HG03378 (cell line): Measurements from ENCODE around the gene GPC6.

Experiments
- ATAC-seq: cut with Tn5 transposase; IDR thresholded peaks from one replicate; pipeline ENCODE4 v1.9.1; 2021; ENCODE audit warnings: mild to moderate bottlenecking, moderate library complexity; ENCODE audit not compliant: unreplicated experiment

The GPC6 gene

DNA sequence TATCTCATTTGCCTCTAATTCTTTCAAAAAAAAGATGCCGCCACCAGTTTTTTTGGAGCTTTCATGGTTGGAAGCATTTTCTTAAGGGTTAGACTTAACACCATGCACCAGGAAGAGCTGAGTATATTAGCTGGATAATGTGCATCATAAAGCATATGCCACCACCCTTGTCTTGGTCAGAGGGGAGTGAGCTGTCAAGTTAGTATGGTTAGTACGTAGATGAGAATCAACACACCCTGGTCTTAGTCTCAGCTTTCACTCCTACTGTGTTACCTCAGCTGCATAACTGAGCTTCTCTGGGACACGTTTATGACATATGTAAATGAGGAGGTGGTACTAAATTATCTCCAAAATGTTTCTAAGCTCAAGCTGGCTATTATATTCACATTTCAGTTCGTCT lies 837.2 kb downstream of the GPC6 start:
- no peak for ATAC-seq

DNA sequence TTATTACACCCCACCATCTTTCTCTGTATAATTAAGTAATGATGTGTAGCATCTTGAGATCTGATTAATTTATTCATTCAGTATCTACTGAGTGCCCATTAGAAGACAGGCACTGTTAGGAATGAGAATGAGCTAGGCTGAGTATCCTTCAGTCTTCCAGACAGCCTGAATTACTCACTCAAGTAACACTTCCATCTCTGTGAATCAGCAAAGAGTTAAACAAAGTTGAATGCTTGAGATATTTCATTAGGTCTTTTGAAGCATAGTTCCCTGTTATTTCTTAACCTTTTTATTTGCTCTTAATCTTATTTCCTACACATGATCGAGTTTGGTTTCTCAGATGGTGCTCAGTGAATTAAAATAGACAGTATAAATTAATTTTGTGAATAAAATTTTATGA lies 839.1 kb downstream of the GPC6 start:
- no peak for ATAC-seq

DNA sequence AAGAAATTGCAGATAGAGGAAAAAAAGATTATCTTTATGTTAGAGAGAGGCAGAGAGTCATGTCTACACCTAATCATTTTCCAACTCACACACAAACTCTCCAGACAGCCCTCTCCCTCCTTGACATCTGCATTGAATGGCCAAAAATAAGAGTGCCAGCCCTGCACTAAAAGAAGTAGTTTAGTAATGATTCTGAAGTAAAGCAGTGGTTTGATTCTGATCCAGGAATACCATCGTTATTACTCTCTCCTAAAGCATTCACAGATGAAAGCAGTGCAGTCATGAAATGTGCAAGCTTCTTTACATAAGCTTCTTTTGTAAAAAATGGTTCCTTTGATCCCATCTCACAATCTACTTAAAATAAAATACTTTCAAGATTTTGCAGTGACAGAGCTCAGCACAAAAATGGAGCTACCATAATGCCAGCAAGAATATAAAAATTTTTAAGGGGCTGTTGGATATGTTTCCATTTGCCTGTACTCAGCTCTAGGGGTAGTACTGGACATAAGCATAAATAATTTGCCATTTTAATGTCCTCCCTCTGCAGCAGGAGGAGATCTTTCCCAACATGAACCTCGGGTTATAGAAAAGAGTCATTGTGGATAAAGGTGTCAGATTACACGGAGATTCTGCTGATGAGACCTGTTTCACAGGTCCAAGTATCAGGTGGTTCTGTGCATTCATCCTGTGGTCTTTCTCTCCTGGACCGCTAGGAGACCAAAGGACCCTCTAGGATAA lies 846.6 kb downstream of the GPC6 start:
- ATAC-seq, result no peak

DNA sequence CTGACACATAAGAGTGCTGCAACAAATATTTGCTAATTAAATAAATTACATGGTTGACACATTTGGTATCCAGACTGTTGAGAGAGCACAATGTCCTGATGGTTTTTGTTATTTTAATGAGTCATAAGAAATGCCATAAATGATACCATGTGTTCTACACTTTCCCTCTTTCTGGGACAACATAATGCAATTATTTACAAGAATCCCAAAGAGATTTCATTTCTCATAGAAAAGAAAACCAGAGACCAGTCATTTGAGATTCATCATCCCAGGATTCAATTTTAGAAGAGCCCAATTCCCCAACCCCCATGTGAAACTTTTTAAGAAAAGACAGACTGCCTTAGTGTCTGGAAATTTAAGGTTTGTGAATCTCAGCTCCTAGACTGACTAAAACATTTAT lies 853.3 kb downstream of the GPC6 start:
- no peak for ATAC-seq

DNA sequence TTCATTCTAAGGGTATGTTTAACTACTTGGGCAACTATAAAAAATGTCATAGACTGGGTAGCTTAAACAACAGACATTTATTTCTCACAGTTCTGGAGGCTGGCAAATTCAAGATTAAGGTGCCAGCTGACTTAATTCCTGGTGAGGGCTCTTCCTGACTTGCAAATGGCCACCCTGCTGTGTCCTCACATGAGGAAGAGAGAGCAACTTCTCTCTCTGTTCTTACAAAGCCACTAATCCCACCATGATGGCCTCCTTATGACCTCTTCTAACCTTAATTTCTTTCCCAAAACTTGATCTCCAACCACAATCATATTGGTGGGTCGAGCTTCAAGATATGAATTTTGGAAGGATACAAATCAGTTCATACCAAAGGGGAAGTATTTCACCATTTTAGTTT lies 853.9 kb downstream of the GPC6 start:
- no peak for ATAC-seq

DNA sequence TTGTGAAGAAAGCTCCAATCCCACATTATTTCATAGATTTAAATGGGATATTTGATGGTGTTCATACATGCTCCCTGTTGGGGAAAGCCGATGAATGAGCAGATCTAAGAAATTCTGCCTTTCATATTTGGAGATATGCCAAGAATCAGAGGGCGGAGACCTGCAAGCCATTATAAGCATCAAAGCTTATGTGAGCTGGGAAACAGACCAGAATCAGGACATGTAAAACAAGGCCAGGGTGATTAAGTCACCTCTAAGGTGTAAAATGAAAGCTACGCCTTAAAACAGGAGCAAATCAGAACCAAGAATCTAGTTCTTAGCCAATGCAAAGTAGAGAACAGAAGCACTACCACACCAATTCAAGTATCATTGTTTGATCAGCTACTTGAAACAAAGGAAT lies 860.5 kb downstream of the GPC6 start:
- ATAC-seq, result no peak

DNA sequence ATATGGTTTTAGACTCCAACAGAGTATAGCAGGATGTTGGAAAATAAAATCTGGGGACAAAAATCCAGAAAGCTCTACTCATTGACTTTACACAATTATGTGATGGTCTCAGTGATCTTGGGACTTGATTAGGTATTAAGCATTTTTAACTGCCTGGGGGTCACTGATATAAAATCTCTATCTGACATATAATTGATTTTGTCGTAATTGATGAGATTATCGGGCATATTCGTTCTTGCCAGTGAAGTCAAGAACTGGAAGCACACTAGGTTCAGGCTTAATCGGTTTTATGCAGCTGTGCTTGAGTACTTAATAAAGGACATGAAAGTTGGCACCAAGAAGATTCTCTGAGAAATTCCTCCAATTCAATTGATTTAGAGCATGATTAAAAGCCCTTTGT lies 862.1 kb downstream of the GPC6 start:
- no peak for ATAC-seq

DNA sequence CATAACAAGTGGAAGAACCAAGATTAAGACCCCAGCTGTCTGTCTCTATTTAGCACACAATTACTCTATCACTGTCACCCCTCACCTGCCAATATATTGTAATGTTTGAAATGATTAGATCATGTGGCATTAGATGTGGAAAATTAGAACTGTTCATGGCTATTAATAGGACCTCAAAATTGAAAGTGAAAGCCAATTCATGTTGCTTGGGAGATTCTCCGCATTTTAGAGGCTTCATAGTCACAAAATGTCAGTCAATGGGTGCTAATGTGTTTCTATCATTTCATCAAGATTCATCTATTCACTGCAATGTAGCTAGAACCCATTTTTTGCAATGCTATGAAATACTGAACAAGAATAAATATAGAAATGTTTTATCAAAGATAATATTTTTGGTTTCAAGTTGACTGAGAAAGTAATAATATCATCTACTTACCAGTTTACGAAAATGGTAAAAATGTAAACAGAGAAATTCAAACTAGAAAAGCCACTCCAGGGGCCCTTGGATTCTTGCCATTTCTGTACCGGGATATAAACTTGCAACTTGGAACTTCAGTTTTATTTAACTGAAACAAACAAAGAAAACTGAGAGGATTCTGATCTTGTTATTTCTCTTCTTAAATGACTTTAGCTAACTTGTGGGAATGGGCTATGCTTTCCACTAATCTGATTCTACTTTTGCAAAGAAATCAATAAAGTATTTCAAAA lies 864.3 kb downstream of the GPC6 start:
- no peak for ATAC-seq

DNA sequence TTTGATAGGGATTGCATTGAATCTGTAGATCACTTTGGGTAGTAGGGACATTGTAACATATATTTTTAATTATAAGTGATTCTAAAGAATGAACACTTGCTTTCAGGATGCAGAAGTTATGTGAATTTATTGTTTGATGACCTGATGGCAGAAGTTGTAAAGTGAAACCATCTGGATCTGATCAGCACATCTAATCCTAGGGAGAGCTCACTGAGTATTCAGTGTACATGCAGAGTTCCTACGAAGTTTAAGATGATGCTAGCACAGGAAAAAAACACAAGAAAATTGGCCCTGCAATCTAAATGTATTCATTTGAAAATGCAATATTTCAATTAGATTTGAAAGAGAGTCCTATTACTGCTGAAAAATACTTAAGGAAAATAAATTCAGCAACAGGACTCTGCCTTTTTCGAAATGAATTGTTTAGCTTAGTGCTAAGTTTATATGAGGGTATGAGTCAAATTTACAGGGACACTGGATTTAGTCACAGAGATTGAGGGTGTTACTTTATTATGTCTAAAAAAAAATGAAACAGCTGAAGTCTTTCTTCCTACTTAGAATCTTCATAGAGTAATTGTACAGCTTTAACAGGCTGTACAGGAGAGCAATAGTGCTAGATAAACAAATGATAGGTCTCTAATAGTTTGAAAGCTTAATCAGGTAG lies 867.2 kb downstream of the GPC6 start:
- ATAC-seq, result no peak

DNA sequence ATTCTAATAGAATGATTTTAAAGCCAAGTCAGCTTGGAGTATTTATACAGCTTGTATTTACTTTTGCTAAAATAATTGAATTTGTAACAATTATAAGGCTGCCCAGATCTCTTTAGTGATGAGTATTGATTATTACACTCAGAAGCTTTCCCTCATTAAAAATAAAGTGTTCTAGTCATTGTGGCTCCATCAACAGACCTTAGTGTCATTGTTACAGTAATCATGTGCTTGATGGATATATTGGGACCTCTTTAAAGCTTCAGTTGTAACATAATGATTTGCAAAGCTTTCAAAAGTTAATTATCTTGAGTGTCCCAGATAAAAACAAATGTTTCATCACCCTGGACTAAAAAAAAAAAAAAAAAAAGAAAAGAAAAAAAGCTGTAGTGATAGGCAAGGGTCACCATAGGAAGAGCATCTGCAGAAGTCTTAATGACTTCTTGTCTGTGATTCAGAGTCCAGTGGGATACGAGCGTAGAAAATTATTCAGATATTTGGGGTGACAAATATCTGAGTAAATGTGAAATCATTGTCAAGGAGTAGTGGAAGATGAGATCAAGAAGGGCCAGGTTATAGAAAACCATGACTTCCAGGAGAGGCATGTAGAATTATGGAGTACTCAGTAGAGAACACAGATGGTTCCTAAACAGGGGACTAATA lies 883.2 kb downstream of the GPC6 start:
- no peak for ATAC-seq

DNA sequence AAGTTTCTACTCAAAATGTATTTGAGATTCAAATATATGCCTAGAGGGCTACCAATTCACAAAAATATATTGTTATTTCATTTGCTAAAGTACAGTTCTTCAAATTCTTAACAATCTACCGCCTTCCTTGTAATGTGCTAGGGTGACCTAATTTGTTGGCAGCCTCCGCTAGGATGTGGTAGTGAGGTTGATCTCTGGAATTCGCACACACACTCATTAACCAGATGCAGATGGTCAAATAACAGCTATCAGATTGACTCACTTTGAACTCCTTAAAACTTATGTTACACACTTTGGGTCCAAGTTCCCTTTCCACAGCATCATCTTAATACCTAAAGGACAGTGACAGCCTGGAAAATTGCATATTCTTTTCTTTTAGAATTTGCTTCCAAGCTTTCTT lies 885.6 kb downstream of the GPC6 start:
- ATAC-seq, result no peak

DNA sequence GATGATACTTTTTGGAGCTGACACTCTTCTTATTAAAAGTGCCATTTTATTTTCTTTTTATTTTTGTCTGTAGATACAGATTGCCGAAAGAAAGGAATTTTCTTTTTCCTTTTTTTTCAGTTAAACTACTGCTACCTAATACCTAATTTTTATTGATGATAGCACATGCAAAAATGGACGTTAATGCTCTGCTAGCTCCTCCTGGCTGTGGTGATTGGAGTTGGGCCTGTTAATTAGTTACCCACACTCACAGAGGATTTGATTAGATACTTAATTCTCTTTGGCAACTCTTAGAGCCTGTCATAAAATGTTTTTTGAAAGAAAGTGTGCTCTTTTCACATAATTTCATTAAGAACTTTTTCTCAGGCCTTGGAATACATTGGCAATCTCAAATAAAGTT lies 886.1 kb downstream of the GPC6 start:
- ATAC-seq, result no peak

DNA sequence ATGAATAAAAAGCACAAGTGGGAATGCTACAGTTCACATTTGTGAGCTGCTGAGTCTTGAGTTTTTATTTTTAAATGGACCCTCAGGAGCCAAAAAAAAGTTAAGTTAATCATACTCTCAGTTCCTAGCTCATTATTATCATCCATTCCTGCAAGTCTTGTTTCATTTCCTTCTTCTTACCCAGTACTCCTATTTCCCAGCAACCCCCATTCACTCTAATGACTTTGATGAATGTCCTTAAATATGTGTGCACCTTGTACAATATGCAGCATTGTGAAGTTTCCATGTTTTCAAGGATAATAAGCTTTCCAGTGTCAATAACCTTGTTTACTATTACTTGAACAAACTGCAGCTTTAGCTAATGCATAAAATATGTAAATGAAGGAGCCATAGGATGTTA lies 886.6 kb downstream of the GPC6 start:
- ATAC-seq, result no peak

DNA sequence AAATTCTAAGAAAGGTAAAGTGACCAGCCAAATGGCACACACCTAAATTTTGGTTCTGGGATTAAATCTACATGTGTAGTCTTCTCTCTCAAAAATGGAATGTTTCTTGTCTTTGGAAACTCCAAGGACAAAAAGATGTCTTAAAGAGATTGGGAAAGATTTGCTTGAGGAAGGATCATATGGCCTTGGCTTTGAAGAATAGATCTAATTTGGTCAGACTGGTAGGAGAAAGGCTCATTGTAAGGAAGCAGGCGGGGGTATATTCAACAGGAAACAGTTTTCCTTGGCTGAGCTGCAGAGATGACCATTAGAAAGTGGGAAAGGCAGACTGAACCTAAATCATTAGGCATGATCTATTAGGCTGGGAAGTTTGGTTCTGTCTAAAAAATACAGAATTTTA lies 887.6 kb downstream of the GPC6 start:
- no peak for ATAC-seq

DNA sequence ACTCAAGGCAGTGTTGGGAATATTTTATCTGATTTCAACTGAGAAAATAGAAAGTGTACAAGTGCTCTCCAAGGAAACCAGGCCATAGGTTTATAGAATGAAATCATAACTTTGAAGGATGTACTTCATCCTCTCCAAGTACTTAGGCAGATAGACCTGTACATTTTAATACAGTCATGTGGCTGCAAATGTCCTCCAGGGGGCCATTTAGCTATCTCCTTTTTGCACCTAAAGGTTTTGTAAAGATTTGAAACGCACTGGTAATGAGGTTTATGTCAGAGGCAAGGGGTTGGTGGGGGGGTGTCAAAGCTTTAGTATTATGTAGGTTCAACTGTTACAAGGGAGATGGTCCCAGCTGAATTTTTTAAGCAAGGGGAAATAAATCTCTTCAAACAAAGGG lies 888.4 kb downstream of the GPC6 start:
- no peak for ATAC-seq

DNA sequence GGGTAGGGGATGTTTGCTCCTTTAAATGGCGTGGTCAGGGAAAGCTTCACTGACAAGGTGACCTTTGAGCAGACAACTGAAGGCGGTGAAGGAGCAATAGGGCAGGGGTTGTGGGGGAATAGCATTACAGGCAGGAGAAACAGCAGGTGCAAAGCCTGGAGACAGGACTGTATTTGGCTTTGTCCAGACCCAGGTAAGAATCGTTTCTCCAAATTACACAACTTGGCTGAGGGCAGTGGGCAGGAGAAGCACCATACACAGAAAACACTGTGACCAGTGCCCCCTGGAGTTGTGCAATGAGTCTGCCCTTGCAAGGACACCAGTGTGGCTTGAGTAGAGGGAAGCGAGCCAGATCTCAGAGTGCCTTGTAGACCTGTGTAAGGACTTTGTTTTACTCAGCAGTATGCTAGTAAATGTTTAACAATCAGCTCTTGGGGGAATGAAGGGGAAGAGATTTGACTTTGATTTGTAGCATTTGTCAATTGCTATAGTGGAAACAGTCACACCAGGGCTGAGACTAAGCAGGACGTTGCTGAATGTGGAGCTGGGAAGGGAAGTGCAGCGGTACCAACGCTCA lies 892.8 kb downstream of the GPC6 start:
- ATAC-seq, result no peak

DNA sequence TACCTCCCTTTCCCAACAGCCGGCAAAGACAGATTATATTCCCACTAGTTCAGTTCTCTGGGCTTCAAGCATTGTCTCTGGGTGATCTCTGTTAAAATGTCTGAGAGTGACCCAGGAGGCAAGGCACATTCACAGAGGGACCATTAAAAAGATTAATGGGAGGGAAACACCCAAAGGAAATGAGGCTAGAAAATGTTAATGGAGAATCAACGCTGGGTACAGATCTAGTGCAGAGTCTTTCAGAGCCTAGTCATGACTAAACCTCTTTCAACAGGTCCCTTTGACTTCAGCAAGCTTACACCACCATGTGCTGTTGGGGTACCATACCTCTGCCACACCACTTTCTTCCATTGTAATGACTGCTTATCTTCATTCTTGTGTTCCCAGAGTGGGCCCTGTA lies 894.3 kb downstream of the GPC6 start:
- ATAC-seq, result no peak

DNA sequence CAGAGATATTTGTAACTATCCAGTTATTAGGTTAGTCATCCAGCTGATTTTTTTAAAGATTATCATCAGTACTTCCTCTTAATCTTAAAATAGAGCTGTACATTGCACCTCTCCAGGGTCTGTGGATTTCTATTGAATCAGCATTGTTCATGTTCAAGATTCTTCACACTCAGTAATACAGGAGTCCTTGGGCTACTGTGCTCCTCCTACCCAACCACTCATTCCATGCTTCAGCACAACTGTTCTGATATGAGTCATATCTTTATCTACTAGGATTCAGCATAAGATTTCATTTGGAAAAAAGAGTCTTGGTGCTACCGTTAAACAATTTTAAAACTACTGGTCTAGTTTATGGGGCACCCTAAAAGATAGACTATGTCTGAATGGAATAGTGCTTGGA lies 895.1 kb downstream of the GPC6 start:
- no peak for ATAC-seq

DNA sequence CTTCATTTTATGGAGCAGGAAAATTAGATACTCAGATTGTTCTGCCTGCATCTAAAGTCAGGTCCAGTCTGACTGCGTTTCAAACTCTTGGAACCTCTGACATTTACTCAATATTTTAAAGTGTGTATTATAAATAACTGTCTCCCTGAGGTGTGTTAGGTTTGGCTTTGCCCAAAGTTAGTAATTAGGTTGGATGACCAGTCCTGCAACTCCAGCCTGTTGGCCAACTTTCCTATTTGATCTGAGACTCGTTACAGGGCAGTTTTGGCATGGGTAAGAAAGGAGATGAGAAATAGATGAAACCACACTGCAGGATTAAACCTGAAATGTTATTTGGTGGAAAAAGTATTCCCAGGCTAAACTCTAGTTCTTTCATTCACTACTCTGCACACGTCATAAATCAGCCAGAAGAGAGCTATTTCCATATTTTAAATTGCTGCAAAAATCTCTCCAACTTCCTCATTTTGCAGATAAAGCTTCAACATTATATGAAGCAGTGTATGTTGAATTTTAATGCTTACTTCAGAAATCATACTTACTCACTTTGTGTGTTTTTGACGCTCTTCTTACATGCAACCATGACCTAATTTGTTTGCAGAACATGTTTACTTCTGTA lies 895.8 kb downstream of the GPC6 start:
- ATAC-seq, result no peak

DNA sequence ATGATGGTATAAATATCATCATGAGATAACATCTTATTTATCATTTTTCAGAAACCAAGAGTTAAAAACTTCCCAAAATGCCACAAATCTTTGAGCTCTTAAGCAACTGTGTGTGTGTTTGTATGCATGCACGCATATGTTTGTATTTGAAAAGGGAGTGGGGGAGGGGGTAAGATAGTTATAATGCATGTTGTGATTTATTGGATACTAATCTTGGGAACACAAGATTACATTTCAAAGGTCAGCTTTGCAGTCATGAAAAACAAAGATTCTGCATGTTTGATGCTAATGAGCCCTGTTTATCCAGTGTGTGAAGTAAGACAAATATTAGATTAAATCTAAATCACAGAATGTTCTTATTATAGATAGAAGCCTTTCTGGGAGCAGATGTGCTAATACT lies 897.0 kb downstream of the GPC6 start:
- ATAC-seq, result no peak

DNA sequence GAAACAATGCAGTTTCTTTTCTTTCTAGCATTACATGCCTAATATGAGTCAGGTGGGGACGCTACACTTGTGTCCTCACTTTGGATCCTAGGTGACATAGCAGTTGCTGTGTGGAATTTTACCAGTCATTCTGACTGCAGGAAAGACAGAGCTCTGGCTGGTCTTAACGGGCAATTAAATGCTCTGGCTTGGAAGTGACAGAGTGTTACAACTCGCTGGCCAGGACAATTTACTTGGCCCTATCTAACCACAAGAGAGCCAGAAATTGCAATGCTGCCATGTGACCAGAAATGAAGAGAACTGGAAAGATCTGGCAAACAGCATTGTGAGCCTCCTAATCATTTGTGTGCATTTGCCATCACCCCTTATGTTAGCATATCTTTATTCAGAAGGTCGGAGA lies 901.8 kb downstream of the GPC6 start:
- no peak for ATAC-seq
